Eye (tissue), 1 donor: ENCODE results near the gene SORCS2.
A peak's percentile ranks its signal among the peaks of the same experiment; 100 is the strongest.

Experiments
- DNase-seq: peaks from one replicate; pipeline ENCODE4 v3.0.0-alpha.2; 2015

The SORCS2 gene

DNA sequence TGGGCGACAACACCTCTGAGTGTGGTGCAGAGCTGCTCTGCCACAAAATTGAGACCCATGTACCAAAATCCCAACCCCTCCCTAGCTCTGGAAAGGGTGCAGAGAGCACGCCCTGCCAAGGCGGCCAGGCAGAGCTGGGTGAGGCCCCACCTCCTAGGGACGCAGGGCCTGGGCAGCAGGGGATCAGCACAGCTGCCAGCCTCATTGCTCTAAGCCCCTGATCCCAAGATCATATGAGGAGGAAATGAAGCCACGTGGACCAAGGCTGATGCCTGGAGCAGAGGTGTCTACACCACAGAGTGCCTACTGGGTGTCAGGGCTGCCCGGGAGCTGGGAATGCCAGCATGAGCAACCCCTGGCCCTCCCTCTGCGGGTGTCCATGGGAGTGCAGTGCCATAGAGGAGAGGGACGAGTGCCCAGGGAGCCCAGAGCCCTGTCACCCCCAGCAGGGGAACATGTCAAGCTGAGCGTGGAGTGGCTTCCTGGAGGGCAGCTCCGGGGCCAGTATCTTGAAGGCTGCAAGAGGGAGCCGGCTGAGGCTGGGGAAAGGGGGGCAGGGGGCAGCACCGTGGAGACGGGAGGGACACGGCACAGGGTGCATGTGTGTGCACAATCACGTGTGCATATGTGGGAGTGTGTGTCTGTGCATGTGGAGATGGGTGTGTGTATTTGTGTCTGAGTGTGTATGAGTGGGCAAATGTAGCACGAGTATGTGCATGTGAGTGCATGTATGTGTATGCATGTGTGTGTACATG lies 306.3 kb downstream of the SORCS2 start:
- no peak for DNase-seq

DNA sequence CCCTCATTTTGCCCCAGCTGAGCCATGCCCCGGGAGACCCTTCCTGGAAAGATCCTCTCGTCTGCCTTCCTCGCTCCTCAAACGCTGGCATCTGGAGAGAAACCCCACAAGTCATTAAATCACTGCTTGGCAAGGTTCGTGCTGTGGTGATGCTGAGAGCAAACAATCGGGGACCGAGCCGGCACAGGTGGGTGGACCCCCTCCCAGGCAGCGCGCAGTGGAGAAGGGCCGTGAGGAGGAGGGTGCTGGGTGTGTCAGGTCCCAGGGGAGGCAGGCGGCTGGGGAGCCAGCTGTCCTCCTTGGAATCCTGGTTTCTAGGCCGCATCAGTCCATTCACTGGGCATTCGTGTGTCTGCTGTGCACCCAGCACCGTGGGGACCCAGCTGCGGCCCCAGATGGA lies 307.3 kb downstream of the SORCS2 start:
- no peak for DNase-seq

DNA sequence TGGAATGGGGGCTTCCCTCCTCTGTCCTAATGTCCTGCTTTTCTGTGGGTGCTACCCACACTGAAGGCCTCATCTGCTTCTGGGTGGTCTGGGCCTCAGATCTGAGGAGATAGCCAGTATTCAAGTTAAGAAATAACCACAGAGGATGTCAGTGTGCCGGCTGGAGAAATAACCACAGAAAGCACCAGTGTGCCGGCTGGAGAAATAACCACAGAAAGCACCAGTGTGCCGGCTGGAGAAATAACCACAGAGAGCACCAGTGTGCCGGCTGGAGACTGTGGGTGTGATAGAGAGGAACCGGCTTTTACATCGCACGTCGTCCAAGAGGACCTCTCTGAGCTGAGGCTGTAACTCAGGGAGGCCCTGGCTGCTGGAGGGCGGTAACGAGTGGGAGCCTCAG lies 308.1 kb downstream of the SORCS2 start:
- no peak for DNase-seq

DNA sequence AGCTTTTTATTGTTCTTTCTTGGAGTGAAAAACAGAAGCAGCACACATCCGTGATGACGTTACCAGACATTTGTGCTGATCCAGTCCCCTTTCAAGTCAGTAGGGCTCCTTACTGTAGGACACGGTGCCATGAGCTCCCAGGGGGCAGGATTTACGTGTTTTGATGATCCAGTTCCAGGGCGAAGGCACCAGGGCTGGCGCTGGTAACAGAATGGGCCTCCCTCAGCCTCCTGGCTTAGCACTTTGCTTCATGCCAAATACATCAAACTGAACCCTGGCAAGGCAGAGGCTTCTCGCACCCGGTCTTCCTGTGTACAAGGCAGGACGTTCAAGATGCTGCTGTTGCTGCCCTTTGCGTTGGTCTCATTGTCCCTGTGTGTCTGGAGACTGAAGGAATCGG lies 309.0 kb downstream of the SORCS2 start:
- DNase-seq: no peak

DNA sequence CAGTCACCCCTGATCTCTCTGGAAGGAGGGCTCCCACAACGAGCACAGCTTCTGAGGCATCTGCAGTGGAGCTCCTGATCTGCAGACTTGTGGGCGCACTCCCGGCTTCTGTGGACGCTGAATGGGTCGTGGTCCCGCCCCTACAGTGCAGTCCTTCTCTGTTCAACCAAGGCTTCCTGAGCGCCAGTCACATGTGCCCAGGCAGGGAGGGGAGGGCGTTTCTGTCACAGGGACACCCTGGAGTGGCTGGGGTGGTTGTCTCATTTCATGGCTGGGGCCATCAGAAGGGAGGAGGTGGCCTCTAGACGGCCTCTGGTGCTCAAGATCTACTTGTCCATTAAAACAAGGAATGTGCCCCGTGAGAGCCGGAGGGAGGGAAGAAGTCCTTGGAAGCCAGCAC lies 309.5 kb downstream of the SORCS2 start:
- DNase-seq: peak; percentile 43

DNA sequence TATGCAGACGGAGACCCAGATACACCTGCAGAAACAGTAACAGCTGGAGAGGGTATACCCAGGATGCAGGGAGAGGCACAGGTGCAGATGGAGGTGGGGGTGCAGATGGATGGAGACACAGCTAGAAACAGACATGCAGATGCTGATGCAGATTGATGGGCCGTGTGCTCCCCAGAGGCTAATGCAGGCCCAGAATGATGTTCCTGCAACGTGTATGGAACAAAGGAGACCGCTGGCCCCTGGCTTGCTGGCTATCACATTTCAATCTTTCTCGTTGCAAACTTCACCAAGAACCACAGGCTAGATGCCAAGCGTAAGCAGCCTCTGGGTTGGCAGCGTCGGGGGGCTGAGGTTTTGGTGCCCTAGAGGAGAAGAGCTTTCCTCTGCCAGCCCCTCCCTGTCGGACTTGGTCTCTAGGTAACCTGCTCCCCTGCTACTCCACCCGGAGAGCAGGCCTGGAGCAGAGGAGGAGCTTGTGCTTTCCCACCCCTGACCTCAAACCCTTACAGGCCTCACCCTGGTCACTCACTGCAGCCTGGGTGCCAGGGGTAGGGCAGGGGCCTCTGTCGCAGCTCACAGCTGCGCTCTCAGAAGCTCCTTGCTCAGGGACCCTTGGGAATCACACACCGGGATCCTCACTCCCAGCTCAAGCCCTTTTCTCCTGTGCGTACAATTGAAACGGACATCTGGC lies 311.4 kb downstream of the SORCS2 start:
- peak; percentile 94 for DNase-seq

DNA sequence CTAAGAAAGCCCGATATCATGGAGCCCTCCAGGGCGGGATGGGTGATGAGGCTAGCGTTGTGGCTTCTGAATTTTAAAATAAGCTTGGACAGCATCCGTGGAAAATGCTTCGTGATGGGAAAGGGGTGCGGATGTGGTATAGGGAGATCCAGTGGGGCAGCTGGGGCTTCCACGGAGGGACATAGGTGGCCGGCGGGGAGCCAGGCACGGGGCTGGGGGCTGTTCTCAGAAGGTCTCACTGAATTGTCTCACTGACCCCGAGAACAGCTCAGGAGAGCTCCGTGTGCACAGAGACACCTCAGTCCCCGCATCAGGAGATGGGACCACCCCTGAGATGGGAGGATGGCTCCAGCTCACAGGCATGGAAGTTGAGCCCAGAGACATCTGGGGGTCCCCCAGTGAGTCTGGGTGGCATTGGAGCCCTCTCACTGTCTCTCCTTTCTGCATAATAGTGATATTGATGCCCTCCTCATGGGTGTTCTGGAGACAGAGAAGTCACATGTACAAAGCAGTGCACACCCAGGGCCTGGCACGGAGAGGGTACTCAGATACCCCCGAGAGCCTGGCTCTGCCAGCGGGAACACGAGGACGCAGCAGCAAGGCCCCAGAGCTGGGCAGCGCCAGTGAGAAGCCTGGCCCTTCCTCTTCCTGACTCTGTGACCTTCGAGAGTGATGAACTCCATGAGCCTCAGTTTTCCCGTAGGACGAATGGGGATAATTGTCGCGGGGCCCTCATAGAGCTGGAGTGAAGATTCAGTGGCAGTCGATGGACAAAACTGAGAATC lies 313.0 kb downstream of the SORCS2 start:
- no peak for DNase-seq

DNA sequence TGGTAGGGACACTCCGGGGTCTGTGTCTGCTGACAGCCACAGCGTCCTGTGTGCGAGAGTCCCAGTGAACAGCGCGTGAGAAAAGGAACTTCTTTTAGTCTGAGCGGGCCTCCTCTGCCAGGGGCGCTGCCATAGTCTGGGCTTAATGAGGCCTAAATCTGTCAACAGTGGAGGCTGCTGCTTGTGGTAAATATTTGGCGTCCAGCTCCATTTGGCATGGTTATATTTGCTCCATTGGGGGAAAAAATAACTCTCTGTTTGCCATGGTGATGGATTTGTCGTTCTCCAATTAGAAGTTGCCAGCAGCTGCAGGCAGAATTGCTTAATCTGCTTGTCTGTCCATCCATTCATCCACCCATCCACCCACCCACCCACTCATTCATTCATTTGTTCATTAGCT lies 313.8 kb downstream of the SORCS2 start:
- peak; percentile 45 for DNase-seq

DNA sequence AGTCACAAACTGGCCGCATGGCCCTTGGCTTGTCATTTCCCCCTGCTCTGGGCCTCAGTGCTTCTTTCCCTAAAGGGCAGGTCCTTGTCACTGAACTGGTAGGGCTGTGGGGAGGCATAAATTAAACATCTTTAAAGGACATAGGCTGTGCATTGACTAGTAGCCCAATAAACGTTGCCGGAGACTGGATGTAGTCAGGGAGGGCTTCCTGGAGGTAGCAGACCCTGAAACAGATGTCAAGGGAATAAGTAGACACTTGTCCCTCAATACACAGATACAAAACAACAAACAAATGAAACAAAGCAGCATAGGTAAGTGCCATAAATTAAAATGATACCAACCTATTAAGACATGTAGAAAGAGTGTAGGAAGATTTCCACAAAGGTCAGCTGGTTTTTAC lies 314.2 kb downstream of the SORCS2 start:
- DNase-seq: no peak

DNA sequence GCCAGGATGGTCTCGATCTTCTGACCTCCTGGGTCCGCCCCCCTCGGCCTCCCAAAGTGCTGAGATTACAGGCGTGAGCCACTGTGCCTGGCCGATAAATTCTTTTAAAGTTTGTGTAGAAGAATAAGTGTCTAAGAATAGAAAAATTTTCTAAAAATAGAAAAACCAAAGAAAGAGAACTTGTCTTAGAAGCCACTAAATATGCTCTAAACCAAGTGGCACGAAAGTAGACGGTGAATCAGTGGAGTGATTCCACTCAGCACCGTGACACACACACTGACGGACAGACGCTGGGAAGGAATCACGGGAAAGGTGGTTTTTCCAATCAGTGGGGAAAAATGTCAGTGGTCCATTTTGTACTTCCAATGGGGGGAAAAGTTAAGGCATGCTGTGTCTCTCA lies 315.0 kb downstream of the SORCS2 start:
- no peak for DNase-seq

DNA sequence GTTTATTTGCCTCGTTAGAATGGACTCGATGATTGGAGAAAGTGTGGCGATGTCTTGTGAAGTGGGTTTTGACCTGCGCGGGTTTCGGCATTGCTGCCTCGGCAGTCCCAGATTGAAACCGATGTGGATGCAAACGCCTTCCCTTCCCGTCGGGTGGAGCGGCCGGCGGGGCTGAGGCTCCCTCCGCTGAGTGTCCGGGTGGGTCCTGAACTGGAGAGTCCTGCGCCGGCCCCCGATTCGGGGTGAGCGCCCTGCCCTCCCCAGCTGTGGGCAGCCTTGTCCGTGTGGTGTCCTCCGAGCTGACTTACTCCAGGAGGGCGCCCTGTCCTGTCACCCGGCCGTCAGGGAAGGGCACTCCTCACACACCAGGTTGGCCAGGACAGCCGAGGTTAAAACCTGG lies 317.7 kb downstream of the SORCS2 start:
- no peak for DNase-seq

DNA sequence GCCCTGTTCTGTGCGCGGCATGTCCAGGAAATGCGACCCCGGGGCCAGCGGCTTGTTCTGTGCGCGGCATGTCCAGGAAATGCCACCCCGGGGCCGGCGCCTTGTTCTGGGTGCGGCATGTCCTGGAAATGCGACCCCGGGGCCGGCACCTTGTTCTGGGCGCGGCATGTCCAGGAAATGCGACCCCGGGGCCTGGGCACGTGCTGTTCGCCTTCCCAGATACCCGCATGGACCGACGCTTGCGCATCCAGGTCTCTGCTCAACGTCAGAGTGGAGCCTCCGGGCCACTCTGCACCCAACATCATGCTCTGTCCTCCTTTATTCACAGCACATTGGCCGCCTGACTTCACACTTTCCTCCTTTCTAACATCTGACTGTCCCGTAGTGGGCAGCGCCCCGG lies 318.2 kb downstream of the SORCS2 start:
- DNase-seq: no peak

DNA sequence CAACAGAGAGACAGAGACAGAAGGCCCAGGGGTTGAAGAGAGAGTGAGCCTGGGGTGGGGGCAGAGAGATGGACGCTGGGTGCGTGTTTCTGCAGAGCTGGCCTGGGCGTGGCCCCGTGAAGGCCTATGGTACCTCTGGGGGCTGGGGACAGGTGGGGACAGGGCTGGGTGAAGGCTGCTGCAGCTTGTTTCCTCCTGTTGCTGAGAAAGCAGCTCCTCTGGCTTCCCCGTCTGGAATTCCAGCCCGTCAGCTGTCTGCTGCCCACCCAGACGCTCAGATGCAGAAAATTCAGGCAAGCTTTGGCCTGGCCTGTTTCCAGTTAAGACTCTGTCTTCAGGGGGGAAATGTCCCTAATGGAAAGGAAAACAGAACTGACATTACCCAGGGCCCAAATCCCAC lies 319.2 kb downstream of the SORCS2 start:
- DNase-seq: peak; percentile 68

DNA sequence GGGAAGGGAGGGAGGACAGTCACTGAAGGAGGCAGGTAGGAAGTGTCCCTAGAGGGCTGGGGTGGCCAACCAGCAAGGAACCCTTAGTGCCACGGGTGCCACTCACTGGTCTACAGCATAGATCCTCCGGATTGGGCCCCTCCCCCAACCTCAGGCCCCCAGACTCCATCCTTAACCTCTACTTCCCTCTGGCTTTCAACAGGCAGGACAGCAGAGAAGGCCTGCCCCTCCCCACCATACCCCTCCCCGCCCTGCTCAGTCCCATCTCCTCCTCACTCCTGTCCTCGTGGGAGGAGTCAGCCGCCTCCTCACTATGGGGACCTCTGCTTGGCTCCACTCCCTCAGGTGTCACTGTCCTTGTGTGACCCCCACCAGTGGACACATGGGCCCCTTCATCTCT lies 320.1 kb downstream of the SORCS2 start:
- no peak for DNase-seq

DNA sequence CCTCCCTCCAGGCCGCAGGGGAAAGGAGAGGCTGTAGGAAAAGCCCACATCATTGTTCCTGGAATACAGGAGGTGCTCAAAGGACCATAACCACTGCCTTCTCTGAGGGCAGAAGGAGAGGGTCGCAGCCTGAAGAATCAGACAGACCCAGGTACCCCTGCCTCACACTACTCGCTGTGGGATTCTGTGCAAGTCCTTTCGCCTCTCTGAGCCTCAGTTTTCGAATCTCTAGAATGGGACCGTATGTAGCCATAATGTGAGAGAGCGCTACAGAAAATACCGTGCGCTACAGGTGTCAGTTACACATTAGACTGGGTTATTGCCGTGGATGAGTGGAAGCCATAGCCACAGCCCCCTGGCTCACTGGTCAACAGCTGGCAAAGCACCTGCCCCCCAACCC lies 320.6 kb downstream of the SORCS2 start:
- DNase-seq: no peak

DNA sequence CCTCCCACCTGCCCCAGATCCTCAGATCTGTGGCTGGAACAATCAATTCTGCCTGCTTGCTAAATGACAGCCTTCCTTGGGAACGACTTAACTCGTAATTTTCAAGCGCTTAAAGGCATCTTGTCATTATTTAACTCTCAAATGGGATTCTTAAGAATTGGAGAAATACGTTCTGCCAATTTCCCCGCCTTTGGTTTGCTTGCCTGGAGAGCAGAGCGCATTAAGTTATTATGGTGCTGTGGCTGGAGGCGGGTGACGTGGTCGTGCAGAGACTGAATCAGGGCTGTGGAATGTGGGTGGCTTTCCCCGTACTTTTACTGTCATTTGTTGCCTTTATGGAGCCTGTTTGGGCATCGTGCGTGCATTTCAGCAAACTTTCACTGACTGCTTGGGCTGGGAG lies 321.3 kb downstream of the SORCS2 start:
- DNase-seq: peak; percentile 41

DNA sequence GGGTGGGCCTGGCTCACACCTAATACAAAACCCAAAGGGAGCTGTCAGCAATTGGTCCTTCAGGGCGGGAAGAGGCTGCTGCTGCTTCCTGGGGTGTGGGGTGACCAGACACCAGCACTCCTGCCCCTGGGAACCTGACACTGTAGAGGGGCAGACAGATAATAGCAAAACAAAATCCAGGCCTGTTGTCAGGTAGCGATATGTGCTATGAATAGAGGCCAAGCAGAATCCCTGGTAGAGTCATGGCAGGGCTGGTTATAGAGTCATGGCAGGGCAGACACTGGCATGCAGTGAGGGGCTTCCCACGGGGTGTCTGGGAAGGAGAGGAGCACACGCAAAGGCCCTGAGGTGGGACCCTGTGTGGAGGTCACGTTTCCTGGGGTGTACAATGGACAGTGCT lies 321.9 kb downstream of the SORCS2 start:
- DNase-seq: no peak

DNA sequence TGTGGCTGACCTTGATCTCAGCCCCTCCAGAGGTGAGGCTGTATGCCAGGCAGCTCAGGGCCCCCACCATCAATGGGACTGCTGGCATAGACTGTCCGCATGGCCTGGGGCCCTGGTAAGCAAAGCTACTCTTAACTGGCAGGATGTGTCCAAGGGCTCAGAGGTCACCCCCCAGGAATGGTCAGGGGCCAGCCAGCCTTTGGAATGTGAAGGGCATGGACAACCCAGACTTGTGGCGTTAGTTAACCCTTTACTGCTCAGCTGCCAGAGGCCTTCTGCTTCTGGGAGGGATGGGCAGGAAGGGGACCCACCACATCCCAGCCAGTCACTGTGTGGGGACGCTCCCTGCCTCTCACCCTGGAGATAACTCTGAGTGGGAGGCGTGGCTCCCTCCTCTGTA lies 322.5 kb downstream of the SORCS2 start:
- no peak for DNase-seq

DNA sequence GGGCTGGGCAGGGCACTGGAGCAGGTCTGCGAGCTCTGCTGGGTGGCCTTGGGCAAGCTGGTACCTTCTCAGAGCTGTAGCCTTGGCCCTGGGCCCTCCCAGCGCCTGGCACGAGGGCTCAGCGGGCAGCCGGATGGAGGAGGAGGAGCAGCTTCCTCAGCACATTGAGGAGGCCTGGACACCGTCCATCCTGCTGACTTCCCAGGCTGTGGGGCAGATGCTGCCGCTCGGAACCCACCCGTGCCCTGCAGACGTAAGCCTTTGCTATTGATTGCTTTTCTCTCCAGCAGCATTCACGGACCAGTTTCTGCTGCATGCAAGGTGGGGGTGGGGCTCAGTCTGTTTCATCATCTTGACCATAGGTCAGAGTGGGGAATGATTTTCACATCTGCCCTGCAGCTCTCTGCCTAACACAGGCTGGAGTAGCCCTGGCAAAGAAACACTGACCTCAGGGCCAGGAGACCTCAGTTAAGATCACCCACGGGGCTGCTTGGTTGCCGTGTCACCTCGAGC lies 323.1 kb downstream of the SORCS2 start:
- peak; percentile 61 for DNase-seq

DNA sequence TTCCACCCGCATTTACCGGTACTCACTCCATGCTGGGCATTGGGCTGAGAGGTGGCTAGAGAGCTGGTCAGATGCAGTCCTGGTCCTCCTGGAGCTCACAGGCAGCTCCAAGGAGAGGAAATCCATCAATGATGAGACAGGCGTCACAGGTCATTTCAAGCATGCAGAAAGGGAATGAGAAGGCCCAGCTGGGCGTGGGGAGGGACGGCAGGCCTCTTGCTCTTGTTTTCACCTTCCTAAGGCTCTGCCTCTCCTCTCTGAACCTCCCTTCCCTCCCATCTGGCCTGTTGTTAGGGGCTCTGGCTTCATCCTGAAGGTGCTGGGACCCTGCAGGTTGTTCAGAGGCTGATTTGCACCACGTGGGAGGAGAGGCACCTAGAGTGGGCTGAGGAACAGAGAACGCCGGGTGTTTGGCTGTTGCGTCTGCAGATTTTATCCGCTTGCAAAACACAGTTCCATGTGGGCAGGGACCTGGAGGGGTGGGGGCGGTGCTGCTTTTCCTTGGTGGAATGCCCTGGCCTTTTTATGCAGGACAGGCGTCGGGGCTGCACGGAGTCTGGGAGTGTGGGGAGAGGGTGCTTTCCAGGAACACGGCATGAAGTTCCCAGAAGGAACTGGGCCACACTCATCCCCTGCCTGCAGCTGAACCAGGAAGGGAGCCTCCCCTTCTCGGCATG lies 323.9 kb downstream of the SORCS2 start:
- DNase-seq: peak; percentile 76

DNA sequence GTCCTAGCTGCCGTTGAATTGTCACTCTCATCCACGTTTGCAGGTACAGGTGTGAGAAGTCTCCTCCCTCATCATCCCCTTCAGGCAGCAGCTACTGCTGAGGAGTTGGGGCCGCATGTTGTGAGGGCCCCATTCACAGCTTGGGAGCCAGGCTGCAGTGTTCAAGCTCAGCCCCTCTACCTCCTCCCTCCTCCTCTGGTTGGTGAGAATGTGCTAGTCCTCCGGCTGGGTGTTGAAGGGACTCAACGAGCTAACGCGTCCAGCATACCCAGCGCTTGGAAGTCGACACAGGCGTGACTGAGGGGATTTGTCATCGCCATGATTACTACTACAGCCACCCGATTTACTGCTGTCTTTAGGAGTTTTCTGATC lies 324.4 kb downstream of the SORCS2 start:
- DNase-seq: peak; percentile 69

DNA sequence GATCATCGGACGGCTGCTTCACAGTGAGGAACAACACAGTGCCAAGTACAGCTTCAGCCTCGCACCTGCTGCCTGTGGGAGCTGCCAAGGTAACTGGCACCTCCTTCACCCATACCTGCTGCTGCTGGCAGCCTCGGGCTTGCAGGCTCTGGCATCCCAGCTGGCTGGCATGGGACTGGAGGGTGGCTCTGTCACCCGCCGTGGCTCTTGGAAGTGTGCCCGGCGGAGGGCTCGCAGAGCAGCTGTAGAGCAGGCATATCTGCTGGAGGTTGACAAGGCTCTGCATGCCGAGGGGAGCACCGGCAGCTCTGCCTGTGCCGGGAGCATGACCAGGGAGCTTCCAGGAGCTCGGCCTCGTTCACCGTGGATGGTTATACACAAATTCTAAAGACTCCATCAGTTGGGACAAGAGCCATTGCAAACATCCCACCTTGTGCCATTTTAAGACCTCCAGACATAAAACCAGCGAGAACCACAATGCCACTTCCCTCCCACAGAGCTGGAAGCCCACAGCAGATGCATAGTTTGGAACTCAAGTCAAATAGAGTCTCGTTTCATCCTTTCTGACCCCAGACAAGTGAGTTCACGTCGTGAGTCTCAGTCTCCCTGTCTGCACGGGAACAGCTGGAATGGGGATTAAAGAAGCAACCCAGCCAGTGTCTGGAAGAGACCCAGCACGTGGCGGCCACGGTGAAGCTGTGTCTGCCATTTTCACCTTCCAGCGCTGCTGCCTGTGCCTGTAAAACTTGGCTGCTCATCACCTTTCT lies 326.7 kb downstream of the SORCS2 start:
- no peak for DNase-seq
